ENCODE data around the gene MYO7A. TPM values are rescaled to one million over a fixed set of nuclear protein-coding genes. Genes with fewer than 3 reads are reported as not detected.
A peak's percentile ranks its signal among the peaks of the same experiment; 100 is the strongest.

Gene MYO7A
- total RNA-seq, 2 experiments from 2014 or later, result 0.23 to 0.28 TPM

- Mint-ChIP-seq H3K27me3 (peaks cover 56% of the 10 kb centered on the region), H3K9me3 (ENCODE audit: low read depth) (no peaks in the 10 kb centered on the region), H3K36me3 (no peaks in the 10 kb centered on the region), H3K27ac (no peak overlapping the region), H3K4me3 (no peak overlapping the region), H3K4me1 (peaks cover 33% of the 10 kb centered on the region)
- CTCF ChIA-PET, result interaction anchor here (1.2 to 4.9 kb wide), 2 partner anchors 13 to 48 kb away, joined by 3 to 44 read pairs; partner anchors contain the start of gene MYO7A
- no peak for ATAC-seq
- DNase-seq, result no peak
Measured at GRCh38 chr11:77141034-77141433, 13.0 kb downstream of the MYO7A start.

- DNase-seq (no peak), ATAC-seq (no peak)
- CTCF ChIA-PET, result interaction anchor here (1.2 to 4.9 kb wide), 2 partner anchors 13 to 47 kb away, joined by 3 to 44 read pairs; partner anchors contain the start of gene MYO7A
- H3K36me3 Mint-ChIP-seq, result no peaks in the 10 kb centered on the region
- no peak overlapping the region for H3K27ac Mint-ChIP-seq
- peaks cover 29% of the 10 kb centered on the region for H3K4me1 Mint-ChIP-seq
- H3K9me3 Mint-ChIP-seq (ENCODE audit: low read depth), result no peaks in the 10 kb centered on the region
- no peak overlapping the region for H3K4me3 Mint-ChIP-seq
- H3K27me3 Mint-ChIP-seq, result peaks cover 56% of the 10 kb centered on the region
Measured at GRCh38 chr11:77141475-77141874, 13.4 kb downstream of the MYO7A start.

GRCh38 chr11:77142091-77142975 lies 14.3 kb downstream of the MYO7A start:
- H3K9me3 Mint-ChIP-seq (ENCODE audit: low read depth), result no peaks in the 10 kb centered on the region
- peaks cover 58% of the 10 kb centered on the region for H3K27me3 Mint-ChIP-seq
- no peak overlapping the region for H3K4me3 Mint-ChIP-seq
- no peak overlapping the region for H3K27ac Mint-ChIP-seq
- CTCF ChIA-PET, result interaction anchor here (1.1 to 4.9 kb wide), 5 partner anchors 14 to 51 kb away, joined by 3 to 44 read pairs (median 3); partner anchors contain the start of gene MYO7A
- peak; percentile 87 for DNase-seq
- H3K36me3 Mint-ChIP-seq, result no peaks in the 10 kb centered on the region
- ATAC-seq, result peak; percentile 83
- H3K4me1 Mint-ChIP-seq, result peaks cover 24% of the 10 kb centered on the region

- Mint-ChIP-seq H3K4me1 (peaks cover 34% of the 10 kb centered on the region), H3K4me3 (no peak overlapping the region), H3K36me3 (no peaks in the 10 kb centered on the region), H3K27me3 (peaks cover 61% of the 10 kb centered on the region), H3K27ac (no peak overlapping the region), H3K9me3 (ENCODE audit: low read depth) (no peaks in the 10 kb centered on the region)
- DNase-seq (no peak), ATAC-seq (no peak)
- CTCF ChIA-PET, result interaction anchor here (0.9 to 4.9 kb wide), 5 partner anchors 15 to 85 kb away, joined by 3 to 44 read pairs (median 3); partner anchors contain the start of gene MYO7A
Measured at GRCh38 chr11:77143405-77144020, 15.5 kb downstream of the MYO7A start.

- ATAC-seq (no peak), DNase-seq (no peak)
- no peak overlapping the region for H3K4me3 Mint-ChIP-seq
- H3K36me3 Mint-ChIP-seq, result no peaks in the 10 kb centered on the region
- H3K27me3 Mint-ChIP-seq, result peaks cover 54% of the 10 kb centered on the region
- peaks cover 40% of the 10 kb centered on the region for H3K4me1 Mint-ChIP-seq
- no peak overlapping the region for H3K27ac Mint-ChIP-seq
- H3K9me3 Mint-ChIP-seq (ENCODE audit: low read depth), result no peaks in the 10 kb centered on the region
- CTCF ChIA-PET, result interaction anchor here (0.9 to 1.7 kb wide), 6 partner anchors 10 to 86 kb away, joined by 3 to 6 read pairs (median 3); no protein-coding TSS in a partner anchor
Measured at GRCh38 chr11:77144196-77144856, 16.3 kb downstream of the MYO7A start.

- Mint-ChIP-seq H3K9me3 (ENCODE audit: low read depth) (no peaks in the 10 kb centered on the region), H3K4me1 (peaks cover 41% of the 10 kb centered on the region), H3K27me3 (peaks cover 48% of the 10 kb centered on the region), H3K36me3 (no peaks in the 10 kb centered on the region), H3K27ac (no peak overlapping the region), H3K4me3 (no peak overlapping the region)
- DNase-seq (no peak), ATAC-seq (no peak)
- CTCF ChIA-PET, result interaction anchor here (1.1 to 1.7 kb wide), 3 partner anchors 10 to 54 kb away, joined by 3 to 6 read pairs (median 3); no protein-coding TSS in a partner anchor
Measured at GRCh38 chr11:77144857-77145428, 16.9 kb downstream of the MYO7A start.

- Mint-ChIP-seq H3K4me1 (peaks cover 41% of the 10 kb centered on the region), H3K27ac (no peak overlapping the region), H3K27me3 (peaks cover 48% of the 10 kb centered on the region), H3K36me3 (no peaks in the 10 kb centered on the region), H3K4me3 (no peak overlapping the region), H3K9me3 (ENCODE audit: low read depth) (no peaks in the 10 kb centered on the region)
- CTCF ChIA-PET, result interaction anchor here (0.8 to 2.7 kb wide), 2 partner anchors 19 to 49 kb away, joined by 3 to 23 read pairs; partner anchors contain the start of gene MYO7A
- no peak for DNase-seq
- no peak for ATAC-seq
Measured at GRCh38 chr11:77146261-77147035, 18.4 kb downstream of the MYO7A start.

- Mint-ChIP-seq H3K4me3 (no peak overlapping the region), H3K4me1 (peaks cover 41% of the 10 kb centered on the region), H3K9me3 (ENCODE audit: low read depth) (no peaks in the 10 kb centered on the region), H3K36me3 (no peaks in the 10 kb centered on the region), H3K27me3 (peaks cover 46% of the 10 kb centered on the region), H3K27ac (no peak overlapping the region)
- DNase-seq, result no peak
- ATAC-seq, result no peak
- CTCF ChIA-PET, result interaction anchor here (0.8 to 2.7 kb wide), 2 partner anchors 20 to 48 kb away, joined by 3 to 23 read pairs; partner anchors contain the start of gene MYO7A
Measured at GRCh38 chr11:77147036-77147315, 18.9 kb downstream of the MYO7A start.

- H3K27ac Mint-ChIP-seq, result no peak overlapping the region
- ATAC-seq (peak; percentile 61), DNase-seq (peak; percentile 73)
- H3K27me3 Mint-ChIP-seq, result peaks cover 45% of the 10 kb centered on the region
- no peaks in the 10 kb centered on the region for H3K9me3 Mint-ChIP-seq (ENCODE audit: low read depth)
- no peaks in the 10 kb centered on the region for H3K36me3 Mint-ChIP-seq
- CTCF ChIA-PET, result interaction anchor here (2.7 kb wide), 1 partner anchor 20 kb away, joined by 23 read pairs; the partner anchor contains the start of gene MYO7A
- H3K4me1 Mint-ChIP-seq, result peaks cover 41% of the 10 kb centered on the region
- H3K4me3 Mint-ChIP-seq, result peak overlapping the region; percentile 30
Measured at GRCh38 chr11:77147668-77148321, 19.7 kb downstream of the MYO7A start.

- Mint-ChIP-seq H3K4me3 (no peak overlapping the region), H3K4me1 (peaks cover 50% of the 10 kb centered on the region), H3K27ac (no peak overlapping the region), H3K36me3 (no peaks in the 10 kb centered on the region), H3K27me3 (peaks cover 40% of the 10 kb centered on the region), H3K9me3 (ENCODE audit: low read depth) (no peaks in the 10 kb centered on the region)
- CTCF ChIA-PET, result interaction anchor here (2.0 to 4.2 kb wide), 2 partner anchors 22 to 38 kb away, joined by 6 to 21 read pairs; partner anchors contain the start of gene MYO7A
- DNase-seq (no peak), ATAC-seq (no peak)
Measured at GRCh38 chr11:77148963-77149715, 21.1 kb downstream of the MYO7A start.

- no peak for ATAC-seq
- Mint-ChIP-seq H3K36me3 (no peaks in the 10 kb centered on the region), H3K27me3 (peaks cover 39% of the 10 kb centered on the region), H3K4me3 (no peak overlapping the region), H3K9me3 (ENCODE audit: low read depth) (no peaks in the 10 kb centered on the region), H3K27ac (no peak overlapping the region), H3K4me1 (peaks cover 55% of the 10 kb centered on the region)
- no peak for DNase-seq
- CTCF ChIA-PET, result interaction anchor here (0.6 to 4.2 kb wide), 3 partner anchors 23 to 1112 kb away, joined by 3 to 21 read pairs (median 6); partner anchors contain the start of gene MYO7A
Measured at GRCh38 chr11:77149716-77150392, 21.8 kb downstream of the MYO7A start.
